EL (cell line): ENCODE measurements around the gene MAST4.
A peak's percentile ranks its signal among the peaks of the same experiment; 100 is the strongest.

Experiments used
- DNase-seq: peaks from one replicate; pipeline ENCODE4 v3.0.0-alpha.2; 2016

MAST4 gene

DNA sequence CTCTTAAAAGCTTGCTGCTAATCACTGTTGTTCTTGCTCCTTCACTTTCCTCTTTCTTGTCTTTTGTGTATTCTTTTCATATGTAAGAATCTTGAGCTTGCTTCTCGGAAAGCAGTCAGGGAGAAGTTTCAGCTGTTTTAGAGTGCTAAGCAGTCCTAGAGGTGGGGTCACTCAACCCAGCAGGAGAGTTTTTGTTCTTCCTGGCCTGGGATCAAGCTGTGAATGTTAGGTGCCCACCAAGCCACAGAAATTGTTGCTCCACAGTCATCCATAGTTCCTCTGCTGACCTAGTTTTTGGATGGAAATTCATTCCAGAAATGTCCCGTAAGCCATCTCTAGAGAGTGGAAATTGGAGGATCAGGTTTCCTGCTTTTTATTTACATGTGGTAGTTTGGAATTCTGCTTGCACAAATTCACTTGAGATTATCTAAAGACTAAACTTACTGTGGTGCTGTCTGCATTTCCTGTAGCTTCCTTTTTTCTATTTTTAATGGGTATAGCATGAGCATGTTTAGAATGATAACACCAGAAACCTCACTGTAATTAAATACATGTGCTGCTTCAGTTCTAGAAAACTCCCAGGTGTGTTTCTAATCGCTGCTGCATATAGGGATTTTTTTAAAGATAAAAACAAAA lies 108.7 kb downstream of the MAST4 start:
- no peak for DNase-seq

- DNase-seq: no peak
These were observed 112.2 kb downstream of the MAST4 start for GRCh38 chr5:66708368-66708767.

GRCh38 chr5:66710557-66711088 lies 114.4 kb downstream of the MAST4 start:
- DNase-seq: no peak

DNA sequence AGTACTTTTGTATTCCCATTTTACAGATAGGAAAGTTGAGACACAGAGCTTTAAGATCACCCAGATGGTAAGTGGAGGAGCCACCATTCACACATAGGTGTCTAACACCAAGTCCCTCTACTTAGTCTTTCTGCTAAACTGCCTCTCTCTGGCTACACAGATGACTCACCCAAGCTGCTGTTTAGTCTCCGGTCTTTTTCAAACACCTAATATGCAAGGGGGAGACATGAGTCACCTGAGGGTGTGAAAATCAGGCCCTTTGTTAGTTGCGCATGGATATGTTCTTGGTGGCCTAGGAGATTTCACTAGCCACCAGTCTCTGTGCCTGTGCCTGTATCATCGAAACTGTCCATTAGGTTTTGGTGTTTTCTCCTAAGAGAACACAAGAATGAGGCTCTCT lies 117.8 kb downstream of the MAST4 start:
- no peak for DNase-seq

GRCh38 chr5:66717455-66718373 lies 121.5 kb downstream of the MAST4 start:
- DNase-seq: no peak

GRCh38 chr5:66718374-66719002 lies 122.3 kb downstream of the MAST4 start:
- DNase-seq: no peak

DNA sequence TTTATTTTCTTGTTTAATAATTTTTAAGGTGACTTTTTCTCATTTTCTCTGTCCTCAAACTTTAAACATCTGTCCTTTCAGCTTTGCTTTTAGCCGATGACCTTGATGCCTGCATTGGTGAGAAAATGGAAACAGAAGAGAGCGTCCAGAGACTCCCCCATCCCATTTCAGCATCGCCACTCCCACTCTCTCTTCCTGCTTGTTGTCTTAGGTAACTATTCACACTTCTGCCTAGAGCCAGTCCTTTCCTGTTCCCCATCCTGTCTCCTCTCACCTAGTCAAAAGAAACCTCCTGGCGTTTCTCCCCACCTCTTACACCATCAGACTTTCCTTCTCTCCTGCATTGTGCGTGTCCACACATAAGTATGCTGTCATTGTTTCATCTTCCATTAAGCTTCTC lies 124.6 kb downstream of the MAST4 start:
- no peak for DNase-seq

DNA sequence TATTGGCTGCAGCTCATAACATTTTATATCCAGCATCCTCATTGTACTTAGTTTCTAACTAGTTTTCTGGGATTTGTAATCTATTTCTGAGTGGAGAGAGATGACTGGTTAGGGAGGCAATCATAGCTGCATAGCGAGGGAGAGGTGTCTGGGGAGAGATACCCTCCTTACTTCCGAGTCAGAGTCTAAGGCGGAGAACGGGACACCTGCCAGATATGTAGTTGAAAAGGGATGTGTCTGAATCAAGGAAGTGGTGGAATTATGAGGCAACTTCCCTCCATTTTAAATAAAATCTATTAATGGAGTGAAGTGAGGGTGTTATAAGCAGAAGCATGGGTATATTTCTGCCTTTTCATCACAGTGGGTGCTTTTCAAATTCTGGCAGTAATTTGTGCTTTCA lies 126.5 kb downstream of the MAST4 start:
- no peak for DNase-seq

DNA sequence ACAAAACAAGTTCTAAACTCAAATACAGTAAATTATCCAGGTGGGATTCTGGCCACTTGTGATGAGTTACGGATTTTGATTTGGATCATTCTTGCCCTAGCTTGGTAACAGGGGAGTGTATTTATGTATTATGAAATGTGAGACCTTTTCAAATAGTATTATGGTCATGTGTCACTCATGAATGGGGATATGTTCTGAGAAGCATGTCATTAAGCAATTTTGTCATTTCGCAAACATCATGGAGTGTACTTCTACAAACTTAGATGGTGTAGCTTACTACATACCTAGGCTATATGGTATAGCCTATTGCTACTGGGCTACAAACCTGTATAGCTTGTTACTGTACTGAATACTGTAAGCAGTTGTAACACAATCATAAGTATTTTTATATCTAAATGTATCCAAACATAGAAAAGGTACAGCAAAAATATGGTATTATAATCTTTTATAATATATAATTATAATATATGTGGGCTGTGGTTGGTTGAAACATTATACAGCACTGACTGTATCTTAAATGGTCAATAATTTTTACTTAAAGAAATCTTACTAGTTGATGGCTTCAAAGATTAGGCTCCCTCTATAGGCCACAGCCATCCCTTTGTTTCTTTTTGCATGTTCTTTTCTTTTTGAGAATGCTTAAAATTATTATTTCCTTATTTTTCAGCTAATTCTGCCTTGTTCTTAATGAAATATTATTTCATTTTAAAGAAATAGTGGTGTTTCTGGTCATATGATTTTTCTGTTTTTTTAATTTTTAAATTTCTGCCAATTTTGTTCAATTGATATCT lies 128.4 kb downstream of the MAST4 start:
- no peak for DNase-seq

- DNase-seq: no peak
These were observed 131.4 kb downstream of the MAST4 start for GRCh38 chr5:66727630-66728029.

DNA sequence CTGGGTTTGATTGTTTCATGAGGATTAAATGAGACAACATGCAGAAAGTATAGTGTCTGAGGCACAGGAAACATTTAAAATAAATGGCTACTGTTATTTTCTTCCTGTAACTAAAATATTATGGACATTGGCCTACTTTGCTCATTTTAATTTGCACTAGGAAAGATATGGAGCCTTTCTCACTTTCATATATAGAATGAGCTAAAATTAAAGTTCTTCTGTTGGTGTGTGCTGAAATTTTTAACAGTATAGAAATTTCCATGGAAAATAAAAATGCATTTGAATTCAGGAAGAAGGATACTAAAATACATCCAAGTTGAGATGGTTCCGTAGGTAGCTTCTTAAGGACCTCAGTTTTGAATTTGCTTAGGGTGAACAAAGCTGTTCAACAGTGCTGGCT lies 131.9 kb downstream of the MAST4 start:
- no peak for DNase-seq

DNA sequence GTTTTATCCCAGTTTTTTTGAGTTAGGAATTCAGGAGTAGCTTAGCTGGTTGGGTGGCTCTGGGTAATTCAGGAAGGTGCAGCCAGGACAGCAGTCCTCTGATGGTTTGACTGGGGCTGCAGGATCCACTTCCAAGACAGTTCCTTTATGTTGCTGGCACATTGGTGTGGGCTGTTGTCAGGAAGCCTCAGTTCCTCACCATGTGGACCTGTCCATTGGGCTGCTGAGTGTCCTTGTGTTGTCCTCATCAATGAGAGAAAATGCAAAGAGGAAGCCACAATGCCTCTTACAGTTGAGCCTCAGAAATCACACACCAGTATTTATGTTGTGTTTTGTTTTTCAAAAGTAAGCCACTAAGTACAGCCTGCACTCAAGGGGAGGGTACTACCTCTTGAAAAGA lies 140.9 kb downstream of the MAST4 start:
- no peak for DNase-seq

- DNase-seq: no peak
These were observed 141.9 kb downstream of the MAST4 start for GRCh38 chr5:66738136-66738535.

- no peak for DNase-seq
These were observed 142.8 kb downstream of the MAST4 start for GRCh38 chr5:66739021-66739420.

DNA sequence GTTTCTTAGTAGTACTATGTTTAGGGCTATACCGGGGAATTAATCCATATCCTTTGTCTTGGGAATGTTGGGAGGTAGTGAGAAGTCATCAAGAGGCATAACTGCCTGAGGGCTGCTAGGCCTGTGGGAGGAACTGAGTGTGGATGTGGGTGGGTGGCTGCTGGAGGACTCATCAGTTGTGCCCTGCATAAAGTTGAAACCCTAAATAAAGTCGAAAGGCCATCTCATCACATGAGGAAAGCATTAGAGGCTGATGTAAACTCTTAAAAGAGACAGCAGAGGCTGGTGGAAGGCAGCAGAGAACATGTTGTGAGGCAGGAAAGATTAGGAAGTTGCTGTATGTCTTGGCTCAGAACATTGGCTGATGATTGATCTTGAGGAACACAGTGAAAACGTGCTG lies 143.8 kb downstream of the MAST4 start:
- no peak for DNase-seq

GRCh38 chr5:66741394-66741793 lies 145.2 kb downstream of the MAST4 start:
- DNase-seq: no peak

DNA sequence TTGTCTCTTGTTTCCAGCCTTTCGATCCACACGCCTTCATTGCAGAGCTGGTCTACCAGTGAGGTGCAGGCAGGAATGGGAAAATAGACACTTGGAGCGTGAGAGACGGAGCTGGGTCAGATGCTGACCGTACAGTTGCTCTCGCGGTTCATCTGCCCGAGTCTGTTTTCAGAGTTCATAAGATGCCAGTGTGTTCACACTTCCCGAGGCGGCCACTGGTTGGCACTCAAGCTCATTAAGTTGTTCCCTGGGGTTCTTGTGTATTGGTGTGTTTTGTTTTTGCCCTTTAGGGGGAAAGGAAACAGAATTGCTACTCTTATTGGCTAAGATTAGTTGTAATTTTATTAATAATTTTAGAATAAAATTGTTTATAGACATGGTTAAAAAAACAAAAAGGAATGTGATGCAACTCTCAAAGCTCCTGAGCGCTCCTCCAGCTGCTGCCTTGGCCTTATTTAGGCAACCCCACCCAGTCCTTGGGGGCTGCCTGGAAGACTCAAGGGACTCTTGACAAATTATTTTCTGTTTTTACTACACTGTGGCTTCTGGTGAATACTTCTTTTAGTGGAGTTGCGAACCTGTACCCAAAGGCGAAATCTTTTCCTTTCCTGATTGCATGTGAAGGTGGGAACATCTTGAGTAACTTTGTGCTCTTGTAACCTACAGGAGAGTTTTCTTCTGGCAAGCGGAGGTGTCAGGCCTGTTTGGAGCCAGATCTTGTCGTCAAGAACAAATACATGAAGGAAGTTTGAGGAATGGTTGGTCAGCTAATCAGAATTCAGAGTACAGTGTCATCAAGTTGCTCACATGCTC lies 146.1 kb downstream of the MAST4 start:
- peak; percentile 3 for DNase-seq

- no peak for DNase-seq
These were observed 146.7 kb downstream of the MAST4 start for GRCh38 chr5:66742896-66743247.

- DNase-seq: no peak
These were observed 147.2 kb downstream of the MAST4 start for GRCh38 chr5:66743344-66743743.

- no peak for DNase-seq
These were observed 147.8 kb downstream of the MAST4 start for GRCh38 chr5:66744040-66744439.

DNA sequence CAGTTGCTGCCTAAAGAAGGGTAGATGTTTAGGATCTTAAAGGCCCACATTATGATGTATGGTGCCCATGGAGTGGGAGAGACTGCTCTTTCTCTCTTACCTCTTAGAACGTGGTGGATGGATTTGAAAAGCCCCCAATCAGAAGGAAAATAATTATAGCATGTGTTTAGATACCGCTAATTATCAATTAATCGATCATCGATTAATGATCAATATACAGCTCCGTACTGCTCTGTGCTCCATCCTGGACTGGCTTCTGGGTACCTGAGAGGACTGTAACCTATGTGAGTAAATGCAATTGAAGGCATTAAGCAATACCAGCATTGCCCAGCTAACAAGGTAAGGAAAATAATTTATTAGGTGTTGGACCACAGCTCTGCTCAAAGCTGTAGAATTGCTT lies 149.1 kb downstream of the MAST4 start:
- no peak for DNase-seq

GRCh38 chr5:66747607-66748006 lies 151.4 kb downstream of the MAST4 start:
- no peak for DNase-seq
